Endothelial cell of umbilical vein (primary cell): ENCODE results near the gene ACOT7. TPM values are rescaled to one million over a fixed set of nuclear protein-coding genes. Genes with fewer than 3 reads are reported as not detected.

Experiments used
- BruUV-seq: library from RNA; stranded (reverse); fragments of 400-500 nt; replicated peaks from 2 replicates; lab custom pipeline; 2021; lab: Mats Ljungman, UMichigan
- CTCF ChIA-PET: fragments of 300-600, 350-600 bp; sonication (Branson Sonifier 250); formaldehyde crosslinking; loops from one replicate; lab custom pipeline; 2021; ENCODE audit warnings: antibody characterized with exemption, inconsistent platforms; lab: Charles Lee
- POLR2A ChIA-PET: fragments of 300-600, 350-600 bp; sonication (Branson Sonifier 250); formaldehyde crosslinking; loops from one replicate; lab custom pipeline; 2021; ENCODE audit warnings: antibody characterized with exemption, inconsistent platforms; lab: Charles Lee
- DNase-seq: peaks from one replicate; pipeline ENCODE4 v3.0.0-alpha.2; 2011; ENCODE audit warnings: low read depth, low spot score
- FAIRE-seq: peaks from 2 replicates; lab custom pipeline; 2011; peaks lifted over from hg19 to GRCh38; lab: Jason Lieb, UNC
- H2AFZ ChIP-seq: 2 replicates; pipeline ENCODE4 v1.6.0; 2012; ENCODE audit warnings: low read depth, low read length, control low read depth, inconsistent platforms
- H3K27ac ChIP-seq: 2 replicates; pipeline ENCODE4 v1.5.1; 2011; ENCODE audit warnings: low read depth, mild to moderate bottlenecking, control low read depth, low read length, moderate library complexity; ENCODE audit not compliant: insufficient read depth
- H3K27me3 ChIP-seq, 2 experiments: 2 replicates each; pipeline versions ENCODE4 v1.6.0 to v1.6.1; 2011; ENCODE audit warnings: low read length in 2 of 2, mixed read lengths in 1 of 2; ENCODE audit not compliant: control insufficient read depth in 2 of 2, insufficient read depth in 2 of 2
- H3K36me3 ChIP-seq, 2 experiments: 2 replicates in 1 of 2; 3 replicates in 1 of 2; pipeline ENCODE4 v1.5.1; 2011; ENCODE audit warnings: low read length in 2 of 2, mild to moderate bottlenecking in 1 of 2, moderate library complexity in 1 of 2; ENCODE audit not compliant: control insufficient read depth in 2 of 2, insufficient read depth in 2 of 2; ENCODE audit errors: extremely low read depth in 1 of 2
- H3K4me1 ChIP-seq: 3 replicates; pipeline ENCODE4 v1.5.1; 2011; ENCODE audit warnings: mild to moderate bottlenecking, low read length; ENCODE audit not compliant: control insufficient read depth, insufficient read depth; ENCODE audit errors: extremely low read depth
- H3K4me2 ChIP-seq: 2 replicates; pipeline ENCODE4 v1.6.1; 2011; ENCODE audit warnings: low read length, control low read depth, mixed read lengths; ENCODE audit not compliant: insufficient read depth
- H3K4me3 ChIP-seq, 3 experiments: fragments of 200-600 bp in 1 of 3; sonication (generic), shearing (Covaris generic) in 1 of 3; replicated peaks in 1 of 3; 2 replicates each; pipeline ENCODE4 v1.5.1; 2011 to 2016; ENCODE audit warnings: control low read depth in 3 of 3, low read length in 3 of 3, mild to moderate bottlenecking in 2 of 3, inconsistent platforms in 1 of 3, low read depth in 1 of 3, moderate library complexity in 1 of 3; ENCODE audit not compliant: insufficient read depth in 1 of 3
- H3K79me2 ChIP-seq: 2 replicates; pipeline ENCODE4 v1.6.0; 2012; ENCODE audit warnings: low read length, inconsistent platforms; ENCODE audit not compliant: control insufficient read depth, insufficient read depth
- H3K9ac ChIP-seq: replicated peaks from 2 replicates; pipeline ENCODE3; 2011; ENCODE audit warnings: low read length, control low read depth; ENCODE audit not compliant: insufficient read depth; ENCODE audit errors: extremely low read depth
- H3K9me1 ChIP-seq: replicated peaks from 3 replicates; pipeline ENCODE4 v1.6.0; 2011; ENCODE audit warnings: mild to moderate bottlenecking, low read length; ENCODE audit not compliant: control insufficient read depth, insufficient read depth; ENCODE audit errors: extremely low read depth
- H3K9me3 ChIP-seq: replicated peaks from 2 replicates; pipeline ENCODE4 v1.5.1; 2012; ENCODE audit warnings: low read length, inconsistent platforms; ENCODE audit not compliant: control insufficient read depth, insufficient read depth
- H4K20me1 ChIP-seq: replicated peaks from 2 replicates; pipeline ENCODE3; 2011; ENCODE audit warnings: mild to moderate bottlenecking, low read length; ENCODE audit not compliant: control insufficient read depth, insufficient read depth; ENCODE audit errors: extremely low read depth
- CTCF ChIP-seq, 2 donors: IDR thresholded peaks; 1 replicate in 1 of 2; 2 replicates in 1 of 2; pipeline ENCODE4 v1.5.1; 2011; ENCODE audit warnings: low read length in 2 of 2, mild to moderate bottlenecking in 2 of 2, moderate library complexity in 2 of 2, control low read depth in 1 of 2, inconsistent platforms in 1 of 2, low read depth in 1 of 2; ENCODE audit not compliant: insufficient read depth in 1 of 2; ENCODE audit errors: extremely low read depth in 1 of 2
- EZH2 ChIP-seq: IDR thresholded peaks from 2 replicates; pipeline ENCODE4 v1.6.1; 2012; ENCODE audit warnings: borderline replicate concordance, low read depth, mild to moderate bottlenecking, moderate library complexity, low read length, inconsistent platforms; ENCODE audit not compliant: severe bottlenecking
- FOS ChIP-seq: IDR thresholded peaks from 2 replicates; pipeline ENCODE4 v1.6.1; 2011; ENCODE audit warnings: mild to moderate bottlenecking, low read length, moderate library complexity, borderline replicate concordance; ENCODE audit not compliant: insufficient read depth
- GATA2 ChIP-seq: IDR thresholded peaks from 2 replicates; pipeline ENCODE4 v1.7.0; 2011; ENCODE audit warnings: low read depth, mild to moderate bottlenecking, moderate library complexity, mixed read lengths, low read length; ENCODE audit not compliant: insufficient read length, insufficient read depth
- JUN ChIP-seq: IDR thresholded peaks from 2 replicates; pipeline ENCODE4 v1.6.1; 2011; ENCODE audit warnings: borderline replicate concordance, low read depth; ENCODE audit not compliant: insufficient read length, insufficient read depth
- MAX ChIP-seq: IDR thresholded peaks from 2 replicates; pipeline ENCODE4 v1.6.1; 2011; ENCODE audit not compliant: insufficient read depth, insufficient read length
- MYC ChIP-seq: IDR thresholded peaks from one replicate; pipeline ENCODE4 v1.6.1; 2011; ENCODE audit warnings: mild to moderate bottlenecking, low read depth, low read length
- POLR2A ChIP-seq: IDR thresholded peaks from 2 replicates; pipeline ENCODE4 v1.6.1; 2012; ENCODE audit warnings: low read depth, mild to moderate bottlenecking, control low read depth, low read length
- POLR2AphosphoS5 ChIP-seq: IDR thresholded peaks from 2 replicates; pipeline ENCODE4 v1.6.1; 2012; ENCODE audit warnings: low read depth, mild to moderate bottlenecking, control low read depth, low read length, moderate library complexity; ENCODE audit not compliant: insufficient read depth
- dilution Hi-C: fragments of 300-500 bp; cut with MboI; formaldehyde crosslinking; loops from one replicate; pipeline ENCODE4 v1.15.0; 2019; ENCODE audit warnings: low sequenced_read_pairs; ENCODE audit not compliant: extremely low pct_ligation_motif_present
- intact Hi-C: fragments of 100-400 bp; cut with micrococcal nuclease; formaldehyde crosslinking; loops from one replicate; pipeline ENCODE4 v1.10.0; 2022
- polyA plus RNA-seq, 4 experiments: library from polyadenylated mRNA; depleted of rRNA in 3 of 4; stranded (reverse) in 3 of 4; unstranded in 1 of 4; fragments of >200 nt; gene quantifications; 2 replicates each; pipeline versions ENCODE4 v1.2.1 to v1.2.3, GENCODE V29; 2011 to 2012; ENCODE audit warnings: missing spikeins in 1 of 4
- total RNA-seq: library from RNA; stranded (reverse); gene quantifications from 2 replicates; pipeline ENCODE4 v1.2.3, GENCODE V29; 2021

Gene ACOT7
- total and polyA plus RNA-seq, 2 donors (not counting 3 experiments of a cell fraction or from before 2014, with no cell fraction given) = 69.4 to 105 TPM

GRCh38 chr1:6266641-6267040, 126.9 kb downstream of the ACOT7 start:
- Histone ChIP-seq H3K36me3 (no peaks in the 10 kb centered on the region), H3K4me1 (no peaks in the 10 kb centered on the region), H3K79me2 (no peaks in the 10 kb centered on the region), H3K9ac (no peak overlapping the region), H2AFZ (no peak overlapping the region), H3K9me1 (no peaks in the 10 kb centered on the region), H3K27ac (no peak overlapping the region), H3K9me3 (no peaks in the 10 kb centered on the region), H3K4me2 (no peak overlapping the region), H3K27me3 (no peaks in the 10 kb centered on the region), H3K4me3 (no peak overlapping the region), H4K20me1 (no peaks in the 10 kb centered on the region)
- intact Hi-C loops (no loop called here), dilution Hi-C loops (no loop called here)
- BruUV-seq = no TSS peak
- TF ChIP-seq FOS = no peak
- TF ChIP-seq MAX = no peak
- no peak for TF ChIP-seq POLR2A
- TF ChIP-seq GATA2 = no peak
- no peak for TF ChIP-seq JUN
- TF ChIP-seq EZH2 = no peak
- no peak for TF ChIP-seq POLR2AphosphoS5
- no peak for TF ChIP-seq CTCF (IDR thresholded peaks at IDR 0.05; ENCODE audit: extremely low read depth in 1 of 2, insufficient read depth in 1 of 2, low read depth in 1 of 2, low read length in 2 of 2)
- no peak for TF ChIP-seq MYC
- POLR2A ChIA-PET = no interaction called here
- CTCF ChIA-PET = interaction anchor here (0.6 kb wide), 1 partner anchor 39 kb away, joined by 3 read pairs; no protein-coding TSS in a partner anchor
- FAIRE-seq (no peak), DNase-seq (no peak)
